ENCODE data around the gene SOX1. TPM values are rescaled to one million over a fixed set of nuclear protein-coding genes. Genes with fewer than 3 reads are reported as not detected.

Gene SOX1
- total RNA-seq, 3 donors from 2014 or later: 0.19 TPM; not detected in 2

- H3K9me3 ChIP-seq: no peaks in the 10 kb centered on the region
- H3K36me3 ChIP-seq (ENCODE audit: low read depth): no peaks in the 10 kb centered on the region
- ATAC-seq: no peak
- no peak for TF ChIP-seq CTCF (IDR thresholded peaks at IDR 0.05)
- intact Hi-C loops (cut with DNase I, micrococcal nuclease): no loop called here
- peaks cover 21% of the 10 kb centered on the region for H3K4me1 ChIP-seq (ENCODE audit: low read depth)
- no peak overlapping the region for H3K4me3 ChIP-seq
- DNase-seq: peak in 1 of 3 donors; percentile 44
Observed at GRCh38 chr13:112114391-112114790, 47.4 kb downstream of the SOX1 start.

GRCh38 chr13:112115403-112116091, 48.6 kb downstream of the SOX1 start:
- intact Hi-C loops (cut with DNase I, micrococcal nuclease): no loop called here
- no peak overlapping the region for H3K4me3 ChIP-seq
- TF ChIP-seq CTCF (IDR thresholded peaks at IDR 0.05): no peak
- H3K9me3 ChIP-seq: no peaks in the 10 kb centered on the region
- no peak for ATAC-seq
- peaks cover 21% of the 10 kb centered on the region for H3K4me1 ChIP-seq (ENCODE audit: low read depth)
- H3K36me3 ChIP-seq (ENCODE audit: low read depth): no peaks in the 10 kb centered on the region
- peak in 1 of 3 donors; percentile 34 for DNase-seq

- H3K36me3 ChIP-seq (ENCODE audit: low read depth): no peaks in the 10 kb centered on the region
- TF ChIP-seq CTCF (IDR thresholded peaks at IDR 0.05): no peak
- H3K9me3 ChIP-seq: no peaks in the 10 kb centered on the region
- peak in 1 of 3 donors; percentile 33 for DNase-seq
- no peak overlapping the region for H3K4me3 ChIP-seq
- H3K4me1 ChIP-seq (ENCODE audit: low read depth): peaks cover 21% of the 10 kb centered on the region
- ATAC-seq: no peak
- intact Hi-C loops (cut with DNase I, micrococcal nuclease): no loop called here
Observed at GRCh38 chr13:112116187-112116950, 49.4 kb downstream of the SOX1 start.

GRCh38 chr13:112117258-112117954, 50.5 kb downstream of the SOX1 start:
- DNase-seq (peak in 1 of 3 donors; percentile 28), ATAC-seq (no peak)
- peaks cover 14% of the 10 kb centered on the region for H3K4me1 ChIP-seq (ENCODE audit: low read depth)
- H3K4me3 ChIP-seq: no peak overlapping the region
- intact Hi-C loops (cut with DNase I, micrococcal nuclease): no loop called here
- no peaks in the 10 kb centered on the region for H3K36me3 ChIP-seq (ENCODE audit: low read depth)
- H3K9me3 ChIP-seq: no peaks in the 10 kb centered on the region
- no peak for TF ChIP-seq CTCF (IDR thresholded peaks at IDR 0.05)

- no peak for ATAC-seq
- peaks cover 10% of the 10 kb centered on the region for H3K4me1 ChIP-seq (ENCODE audit: low read depth)
- TF ChIP-seq CTCF (IDR thresholded peaks at IDR 0.05): no peak
Observed at GRCh38 chr13:112117955-112118302, 51.0 kb downstream of the SOX1 start.

More at GRCh38 chr13:112117955-112118302, 51.0 kb downstream of the SOX1 start:
- intact Hi-C loops (cut with DNase I, micrococcal nuclease): no loop called here
- Histone ChIP-seq H3K9me3 (no peaks in the 10 kb centered on the region), H3K36me3 (ENCODE audit: low read depth) (no peaks in the 10 kb centered on the region), H3K4me3 (no peak overlapping the region)
- peak in 1 of 3 donors; percentile 28 for DNase-seq

Measured in mucosa of descending colon (tissue), 3 donors.